Caco-2 (cell line): Measurements from ENCODE around the gene IFI30. TPM values are rescaled to one million over a fixed set of nuclear protein-coding genes. Genes with fewer than 3 reads are reported as not detected.

Source experiments
- BruUV-seq: library from RNA; stranded (reverse); fragments of 400-500 nt; replicated peaks from 2 replicates; lab custom pipeline; 2021; lab: Mats Ljungman, UMichigan
- CTCF ChIA-PET: fragments of 300-600 bp; sonication (Branson Sonifier 250); formaldehyde crosslinking; loops from one replicate; lab custom pipeline; 2022; ENCODE audit warnings: antibody characterized with exemption; lab: Charles Lee
- POLR2A ChIA-PET: fragments of 300-600 bp; sonication (Branson Sonifier 250); formaldehyde crosslinking; loops from one replicate; lab custom pipeline; 2022; ENCODE audit warnings: antibody characterized with exemption; lab: Charles Lee
- DNase-seq, 2 experiments: peaks; one replicate each; pipeline versions ENCODE4 v3.0.0 to v3.0.0-alpha.2; 2020 to 2022
- H3K27me3 ChIP-seq: replicated peaks from 2 replicates; pipeline ENCODE4 v1.6.0; 2011; ENCODE audit warnings: low read length; ENCODE audit not compliant: control insufficient read depth, insufficient read depth
- H3K36me3 ChIP-seq: 2 replicates; pipeline ENCODE4 v1.5.1; 2011; ENCODE audit warnings: low read length; ENCODE audit not compliant: control insufficient read depth, insufficient read depth
- H3K4me1 ChIP-seq: fragments of 250-450 bp; sonication (Bioruptor Pico); 2 replicates; pipeline ENCODE4 v1.5.1; 2020; ENCODE audit warnings: mild to moderate bottlenecking
- H3K4me3 ChIP-seq: 2 replicates; pipeline ENCODE4 v1.5.1; 2011; ENCODE audit warnings: low read depth, mild to moderate bottlenecking, control low read depth, low read length
- H3K9me3 ChIP-seq: fragments of 250-450 bp; sonication (Bioruptor Pico); 2 replicates; pipeline ENCODE4 v1.5.1; 2020; ENCODE audit warnings: mild to moderate bottlenecking, moderate library complexity
- H3K27ac Mint-ChIP-seq: one replicate; pipeline ENCODE4 v1.8.0; 2022; ENCODE audit warnings: mixed read lengths; ENCODE audit not compliant: unreplicated experiment
- H3K27me3 Mint-ChIP-seq: one replicate; pipeline ENCODE4 v1.8.0; 2022; ENCODE audit warnings: mixed read lengths; ENCODE audit not compliant: insufficient read depth, unreplicated experiment
- H3K36me3 Mint-ChIP-seq: one replicate; pipeline ENCODE4 v1.8.0; 2022; ENCODE audit warnings: mild to moderate bottlenecking, mixed read lengths; ENCODE audit not compliant: insufficient read depth, unreplicated experiment
- H3K4me1 Mint-ChIP-seq: one replicate; pipeline ENCODE4 v1.8.0; 2022; ENCODE audit warnings: low read depth, mixed read lengths; ENCODE audit not compliant: unreplicated experiment
- H3K4me3 Mint-ChIP-seq: one replicate; pipeline ENCODE4 v1.8.0; 2022; ENCODE audit warnings: mild to moderate bottlenecking, moderate library complexity, mixed read lengths; ENCODE audit not compliant: unreplicated experiment
- H3K9me3 Mint-ChIP-seq: one replicate; pipeline ENCODE4 v1.8.0; 2022; ENCODE audit warnings: mixed read lengths; ENCODE audit not compliant: unreplicated experiment
- intact Hi-C: fragments of 100-400 bp; cut with micrococcal nuclease; formaldehyde crosslinking; loops from one replicate; pipeline ENCODE4 v1.10.0; 2022; ENCODE audit not compliant: unreplicated experiment
- total RNA-seq: library from RNA; stranded (reverse); gene quantifications from 2 replicates; pipeline ENCODE4 v1.2.3, GENCODE V29; 2022
- TF ChIP-seq, protein P1 (sequence below), 2 experiments: fragments of 200-600 bp in 1 of 2; IDR thresholded peaks; 1 replicate in 1 of 2; 2 replicates in 1 of 2; pipeline versions ENCODE4 v1.5.1 to v1.8.0; 2011 to 2022; ENCODE audit warnings: antibody characterized with exemption in 1 of 2, control low read depth in 1 of 2, inconsistent platforms in 1 of 2, low read depth in 1 of 2, low read length in 1 of 2, mild to moderate bottlenecking in 1 of 2, moderate library complexity in 1 of 2; ENCODE audit not compliant: insufficient read depth in 1 of 2, severe bottlenecking in 1 of 2, unreplicated experiment in 1 of 2

Gene IFI30
- total RNA-seq, 1 experiment from 2014 or later = 39.6 TPM

DNA sequence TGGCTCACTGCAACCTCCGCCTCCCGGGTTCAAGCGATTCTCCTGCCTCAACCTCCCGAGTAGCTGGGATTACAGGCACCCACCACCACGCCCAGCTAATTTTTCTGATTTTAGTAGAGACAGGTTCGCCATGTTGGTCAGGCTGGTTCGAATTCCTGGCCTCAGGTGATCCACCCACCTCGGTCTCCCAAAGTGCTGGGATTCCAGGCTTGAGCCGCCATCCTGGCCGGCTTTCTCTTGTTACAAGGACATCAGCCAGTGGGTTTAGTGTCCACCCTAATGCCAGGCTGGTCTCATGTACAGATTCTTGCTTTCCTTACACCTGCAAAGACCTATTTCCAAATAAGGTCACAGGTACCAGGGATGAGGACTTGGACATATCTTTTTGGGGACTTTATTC lies 13.8 kb upstream of the IFI30 start:
- H3K27me3 ChIP-seq = no peaks in the 10 kb centered on the region
- CTCF ChIA-PET = no interaction called here
- H3K4me1 ChIP-seq = no peaks in the 10 kb centered on the region
- DNase-seq = no peak
- Mint-ChIP-seq H3K36me3 (peaks cover 49% of the 10 kb centered on the region), H3K4me3 (no peak overlapping the region), H3K4me1 (no peaks in the 10 kb centered on the region), H3K27me3 (no peaks in the 10 kb centered on the region), H3K27ac (no peak overlapping the region), H3K9me3 (no peaks in the 10 kb centered on the region)
- BruUV-seq = no TSS peak
- H3K36me3 ChIP-seq = peaks cover 2% of the 10 kb centered on the region
- no peaks in the 10 kb centered on the region for H3K9me3 ChIP-seq
- POLR2A ChIA-PET = no interaction called here
- TF ChIP-seq, protein P1, sequence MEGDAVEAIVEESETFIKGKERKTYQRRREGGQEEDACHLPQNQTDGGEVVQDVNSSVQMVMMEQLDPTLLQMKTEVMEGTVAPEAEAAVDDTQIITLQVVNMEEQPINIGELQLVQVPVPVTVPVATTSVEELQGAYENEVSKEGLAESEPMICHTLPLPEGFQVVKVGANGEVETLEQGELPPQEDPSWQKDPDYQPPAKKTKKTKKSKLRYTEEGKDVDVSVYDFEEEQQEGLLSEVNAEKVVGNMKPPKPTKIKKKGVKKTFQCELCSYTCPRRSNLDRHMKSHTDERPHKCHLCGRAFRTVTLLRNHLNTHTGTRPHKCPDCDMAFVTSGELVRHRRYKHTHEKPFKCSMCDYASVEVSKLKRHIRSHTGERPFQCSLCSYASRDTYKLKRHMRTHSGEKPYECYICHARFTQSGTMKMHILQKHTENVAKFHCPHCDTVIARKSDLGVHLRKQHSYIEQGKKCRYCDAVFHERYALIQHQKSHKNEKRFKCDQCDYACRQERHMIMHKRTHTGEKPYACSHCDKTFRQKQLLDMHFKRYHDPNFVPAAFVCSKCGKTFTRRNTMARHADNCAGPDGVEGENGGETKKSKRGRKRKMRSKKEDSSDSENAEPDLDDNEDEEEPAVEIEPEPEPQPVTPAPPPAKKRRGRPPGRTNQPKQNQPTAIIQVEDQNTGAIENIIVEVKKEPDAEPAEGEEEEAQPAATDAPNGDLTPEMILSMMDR (IDR thresholded peaks at IDR 0.05; ENCODE audit: insufficient read depth in 1 of 2, low read depth in 1 of 2, low read length in 1 of 2, severe bottlenecking in 1 of 2, unreplicated experiment in 1 of 2) = no peak
- H3K4me3 ChIP-seq = no peak overlapping the region
- intact Hi-C loops = no loop called here

DNA sequence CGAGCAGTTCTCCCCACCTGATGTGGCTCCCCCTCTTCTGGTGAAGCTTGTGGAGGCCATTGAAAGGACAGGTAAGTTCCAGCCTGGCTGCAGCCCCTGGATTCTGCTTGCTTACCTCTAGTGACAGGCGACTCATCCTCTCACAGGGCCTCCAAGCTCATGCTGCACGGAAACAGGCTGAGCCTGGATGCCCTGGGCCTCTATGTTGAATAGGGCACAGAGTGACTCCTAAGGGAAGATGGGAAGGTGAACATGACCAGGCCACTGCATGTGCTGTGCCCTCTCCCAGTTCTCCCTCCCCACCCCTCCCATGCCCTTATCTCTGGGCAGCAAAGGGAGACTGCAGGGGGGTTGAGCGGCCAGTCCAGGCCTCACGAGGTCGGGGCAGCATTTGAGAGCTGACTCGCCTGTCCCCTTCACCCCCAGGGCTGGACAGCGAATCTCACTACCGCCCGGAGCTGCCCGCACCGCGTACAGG lies 13.1 kb upstream of the IFI30 start:
- POLR2A ChIA-PET = no interaction called here
- no peak overlapping the region for H3K4me3 Mint-ChIP-seq
- H3K4me1 ChIP-seq = no peaks in the 10 kb centered on the region
- CTCF ChIA-PET = no interaction called here
- no peak overlapping the region for H3K4me3 ChIP-seq
- no peak for DNase-seq
- H3K27ac Mint-ChIP-seq = no peak overlapping the region
- intact Hi-C loops = no loop called here
- H3K9me3 ChIP-seq = no peaks in the 10 kb centered on the region
- no peaks in the 10 kb centered on the region for H3K27me3 ChIP-seq
- BruUV-seq = no TSS peak
- H3K27me3 Mint-ChIP-seq = no peaks in the 10 kb centered on the region
- TF ChIP-seq, protein P1 (IDR thresholded peaks at IDR 0.05; ENCODE audit: insufficient read depth in 1 of 2, low read depth in 1 of 2, low read length in 1 of 2, severe bottlenecking in 1 of 2, unreplicated experiment in 1 of 2) = no peak
- H3K9me3 Mint-ChIP-seq = no peaks in the 10 kb centered on the region
- H3K36me3 ChIP-seq = peaks cover 2% of the 10 kb centered on the region
- H3K36me3 Mint-ChIP-seq = peaks cover 48% of the 10 kb centered on the region
- H3K4me1 Mint-ChIP-seq = no peaks in the 10 kb centered on the region

DNA sequence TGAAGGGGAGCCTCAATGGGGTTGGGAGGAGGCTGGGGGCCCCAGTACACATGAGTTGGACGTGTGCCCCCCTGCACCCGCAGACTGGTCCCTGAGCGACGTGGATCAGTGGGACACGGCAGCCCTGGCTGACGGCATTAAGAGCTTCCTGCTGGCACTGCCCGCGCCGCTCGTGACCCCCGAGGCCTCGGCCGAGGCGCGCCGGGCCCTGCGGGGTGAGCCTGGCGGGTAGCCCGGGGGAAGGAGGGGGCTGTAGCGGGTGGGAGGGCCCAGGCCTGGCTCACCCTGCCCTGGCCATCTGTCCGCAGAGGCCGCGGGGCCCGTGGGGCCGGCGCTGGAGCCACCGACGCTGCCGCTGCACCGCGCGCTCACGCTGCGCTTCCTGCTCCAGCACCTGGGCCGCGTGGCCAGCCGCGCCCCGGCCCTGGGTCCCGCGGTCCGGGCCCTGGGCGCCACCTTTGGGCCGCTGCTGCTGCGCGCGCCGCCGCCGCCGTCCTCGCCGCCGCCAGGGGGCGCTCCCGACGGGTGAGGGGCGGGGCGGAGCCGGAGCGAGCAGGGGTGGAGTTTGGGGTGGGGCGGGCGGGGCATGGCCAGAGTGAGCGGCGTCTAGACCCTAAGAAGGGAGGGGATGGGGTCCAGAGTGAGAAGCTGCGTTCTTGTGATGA lies 12.5 kb upstream of the IFI30 start:
- intact Hi-C loops = no loop called here

More for the DNA sequence above, 12.5 kb upstream of the IFI30 start:
- H3K36me3 Mint-ChIP-seq = peaks cover 51% of the 10 kb centered on the region
- peak in 1 of 2 experiments; percentile 38 for DNase-seq
- TF ChIP-seq, protein P1 (IDR thresholded peaks at IDR 0.05; ENCODE audit: insufficient read depth in 1 of 2, low read depth in 1 of 2, low read length in 1 of 2, severe bottlenecking in 1 of 2, unreplicated experiment in 1 of 2) = no peak
- no peak overlapping the region for H3K27ac Mint-ChIP-seq
- peaks cover 2% of the 10 kb centered on the region for H3K36me3 ChIP-seq
- ChIA-PET CTCF (no interaction called here), POLR2A (no interaction called here)
- no peak overlapping the region for H3K4me3 ChIP-seq
- no peaks in the 10 kb centered on the region for H3K27me3 Mint-ChIP-seq
- H3K4me3 Mint-ChIP-seq = no peak overlapping the region
- no peaks in the 10 kb centered on the region for H3K9me3 ChIP-seq
- no peaks in the 10 kb centered on the region for H3K27me3 ChIP-seq
- no peaks in the 10 kb centered on the region for H3K4me1 Mint-ChIP-seq
- no peaks in the 10 kb centered on the region for H3K9me3 Mint-ChIP-seq
- no TSS peak for BruUV-seq
- no peaks in the 10 kb centered on the region for H3K4me1 ChIP-seq
